ENCODE data around the gene MPP2.

DNA sequence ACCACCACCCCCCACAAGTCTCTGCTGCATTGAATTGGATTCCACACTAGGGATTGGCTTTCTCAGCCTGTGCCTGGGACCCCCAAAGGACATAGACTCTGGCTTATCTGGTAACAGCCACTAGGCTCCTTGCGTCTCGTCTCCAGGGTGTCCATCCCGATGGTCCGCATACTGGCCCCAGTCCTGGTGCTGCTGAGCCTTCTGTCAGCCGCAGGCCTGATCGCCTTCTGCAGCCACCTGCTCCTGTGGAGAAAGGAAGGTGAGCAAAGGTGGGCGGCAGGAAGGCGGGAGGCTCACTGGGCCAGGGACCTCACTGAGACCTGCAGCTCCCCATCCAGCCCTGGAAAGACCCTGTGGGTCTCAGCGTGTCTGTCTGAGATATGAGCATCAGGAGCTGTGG lies 52.3 kb downstream of the MPP2 start:
- TF ChIP-seq CTCF (IDR thresholded peaks at IDR 0.05; ENCODE audit: low read depth, low read length): no peak
- no peak for TF ChIP-seq EZH2phosphoT487 (IDR thresholded peaks at IDR 0.05; ENCODE audit: low read depth)

All from OCI-LY3 (cell line).